GM12872 (cell line): ENCODE results near the gene E2F8.

ENCODE experiments used
- TF ChIP-seq, protein P1 (sequence below): IDR thresholded peaks from 3 replicates; pipeline ENCODE4 v1.5.1; 2011; ENCODE audit warnings: low read depth, mild to moderate bottlenecking, low read length, moderate library complexity; ENCODE audit not compliant: insufficient read depth

E2F8 gene

DNA sequence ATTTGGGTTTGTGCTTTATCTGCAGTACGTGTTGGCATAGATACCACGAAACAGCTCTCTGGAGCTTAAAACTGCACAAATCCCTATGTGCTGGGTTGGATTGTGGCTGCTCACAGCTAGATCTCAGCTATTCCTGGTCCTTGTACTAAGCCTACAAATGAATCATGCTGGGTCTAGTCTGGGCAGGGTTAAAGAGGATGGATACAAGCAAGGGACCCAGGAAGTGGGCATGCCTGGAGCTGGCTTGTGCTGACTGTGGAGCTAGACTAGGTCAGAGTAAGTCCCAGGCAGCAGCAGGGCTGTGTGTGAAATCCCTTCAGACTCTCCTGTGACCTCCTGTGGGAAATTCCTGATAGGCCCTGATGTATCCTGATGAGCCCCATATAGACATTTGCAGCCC is 3.9 kb upstream of the E2F8 start:
- TF ChIP-seq, protein P1, sequence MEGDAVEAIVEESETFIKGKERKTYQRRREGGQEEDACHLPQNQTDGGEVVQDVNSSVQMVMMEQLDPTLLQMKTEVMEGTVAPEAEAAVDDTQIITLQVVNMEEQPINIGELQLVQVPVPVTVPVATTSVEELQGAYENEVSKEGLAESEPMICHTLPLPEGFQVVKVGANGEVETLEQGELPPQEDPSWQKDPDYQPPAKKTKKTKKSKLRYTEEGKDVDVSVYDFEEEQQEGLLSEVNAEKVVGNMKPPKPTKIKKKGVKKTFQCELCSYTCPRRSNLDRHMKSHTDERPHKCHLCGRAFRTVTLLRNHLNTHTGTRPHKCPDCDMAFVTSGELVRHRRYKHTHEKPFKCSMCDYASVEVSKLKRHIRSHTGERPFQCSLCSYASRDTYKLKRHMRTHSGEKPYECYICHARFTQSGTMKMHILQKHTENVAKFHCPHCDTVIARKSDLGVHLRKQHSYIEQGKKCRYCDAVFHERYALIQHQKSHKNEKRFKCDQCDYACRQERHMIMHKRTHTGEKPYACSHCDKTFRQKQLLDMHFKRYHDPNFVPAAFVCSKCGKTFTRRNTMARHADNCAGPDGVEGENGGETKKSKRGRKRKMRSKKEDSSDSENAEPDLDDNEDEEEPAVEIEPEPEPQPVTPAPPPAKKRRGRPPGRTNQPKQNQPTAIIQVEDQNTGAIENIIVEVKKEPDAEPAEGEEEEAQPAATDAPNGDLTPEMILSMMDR: no peak

DNA sequence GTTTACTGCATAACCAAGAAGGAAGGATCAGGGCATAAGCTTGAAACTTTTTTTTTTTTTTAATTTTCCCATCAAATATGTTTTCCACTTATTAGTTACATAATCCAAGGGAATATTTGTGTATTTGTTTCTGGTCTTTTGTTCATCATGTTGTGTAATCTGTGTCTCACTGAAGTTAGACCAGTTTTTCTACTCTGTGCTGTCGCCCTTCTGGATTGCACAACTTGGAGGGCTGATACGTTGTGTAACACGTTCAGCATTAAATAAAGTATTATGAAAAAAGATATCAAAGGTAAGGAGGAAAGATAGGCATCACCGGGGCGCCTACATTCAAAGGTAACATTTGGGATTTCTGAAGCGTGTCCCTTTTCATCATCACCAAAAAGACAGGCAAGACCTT is 3.3 kb upstream of the E2F8 start:
- TF ChIP-seq, protein P1: no peak

DNA sequence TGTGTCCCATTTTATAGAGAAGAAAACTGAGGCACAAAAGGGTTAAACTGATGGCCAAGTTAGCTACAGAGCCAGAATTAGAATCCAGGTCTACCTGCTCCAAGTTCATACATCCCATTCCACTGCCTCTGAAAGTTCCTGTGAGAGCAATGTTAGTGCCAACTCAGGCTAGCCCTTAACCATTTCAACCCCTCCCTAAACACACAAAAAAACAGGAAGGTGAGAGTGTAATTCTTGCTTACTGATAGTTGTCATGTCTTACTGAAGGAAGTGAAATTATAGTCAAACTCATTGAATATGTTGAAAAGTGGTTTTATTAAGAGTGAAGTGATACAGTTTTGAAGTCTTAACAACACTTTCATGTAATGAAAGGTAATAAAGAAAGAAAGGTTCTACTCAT is 2.9 kb upstream of the E2F8 start:
- TF ChIP-seq, protein P1: no peak

DNA sequence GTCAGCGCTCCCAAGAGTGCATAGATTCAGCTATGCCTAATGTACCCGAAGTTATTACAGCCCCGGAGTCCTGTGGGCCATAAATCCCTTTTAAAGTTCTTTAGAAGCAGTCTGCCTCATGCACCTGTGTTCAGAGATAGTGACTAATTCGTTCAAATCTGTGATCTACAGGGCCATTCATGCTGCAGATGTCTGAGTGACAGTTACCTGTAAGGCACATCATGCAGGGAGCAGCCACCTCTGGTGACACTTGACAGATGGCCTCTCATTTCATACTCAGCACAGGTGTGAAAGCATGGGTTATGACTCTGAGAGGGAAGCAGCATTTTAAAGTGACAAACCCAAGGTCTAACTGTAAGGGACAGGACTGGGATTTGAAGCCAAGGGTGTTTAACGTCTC is 2.4 kb upstream of the E2F8 start:
- TF ChIP-seq, protein P1: no peak

DNA sequence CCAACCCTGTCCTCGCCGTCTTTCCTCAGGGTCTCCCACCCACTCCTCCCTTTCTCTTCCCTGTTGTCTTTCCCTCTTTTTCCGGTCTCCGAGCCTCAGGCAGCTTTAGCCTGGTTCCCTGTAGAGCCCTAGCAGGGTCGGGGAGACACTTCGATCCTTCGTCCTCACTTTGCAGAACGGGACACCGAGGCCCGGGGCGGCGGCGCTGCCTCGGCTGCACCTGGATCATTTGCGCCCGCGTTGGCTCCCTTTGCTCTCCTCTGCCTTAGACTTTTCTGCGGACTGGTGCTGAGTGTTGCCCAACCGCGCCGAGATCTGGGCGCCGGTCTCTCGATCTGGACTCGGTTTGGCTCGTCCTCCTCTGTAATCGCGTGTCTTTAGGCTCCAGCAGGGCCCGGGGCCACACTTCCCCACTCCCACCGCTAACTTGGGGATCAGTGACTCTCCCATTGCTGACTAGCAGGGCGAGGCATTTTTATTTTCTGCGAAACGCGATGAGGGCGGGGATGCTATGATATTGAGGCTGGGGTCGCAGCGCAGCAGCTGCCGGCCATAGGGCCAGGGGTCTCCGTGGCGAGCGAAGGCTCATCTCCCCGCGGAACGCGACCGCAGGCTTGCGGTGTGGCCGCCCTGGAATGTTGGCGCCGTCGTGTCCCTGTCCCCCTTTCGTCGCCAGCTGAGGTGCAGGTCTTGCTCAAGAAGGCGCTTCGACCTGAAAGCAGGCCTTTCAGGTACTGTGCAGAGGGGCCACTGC is 1.6 kb upstream of the E2F8 start:
- TF ChIP-seq, protein P1: no peak

DNA sequence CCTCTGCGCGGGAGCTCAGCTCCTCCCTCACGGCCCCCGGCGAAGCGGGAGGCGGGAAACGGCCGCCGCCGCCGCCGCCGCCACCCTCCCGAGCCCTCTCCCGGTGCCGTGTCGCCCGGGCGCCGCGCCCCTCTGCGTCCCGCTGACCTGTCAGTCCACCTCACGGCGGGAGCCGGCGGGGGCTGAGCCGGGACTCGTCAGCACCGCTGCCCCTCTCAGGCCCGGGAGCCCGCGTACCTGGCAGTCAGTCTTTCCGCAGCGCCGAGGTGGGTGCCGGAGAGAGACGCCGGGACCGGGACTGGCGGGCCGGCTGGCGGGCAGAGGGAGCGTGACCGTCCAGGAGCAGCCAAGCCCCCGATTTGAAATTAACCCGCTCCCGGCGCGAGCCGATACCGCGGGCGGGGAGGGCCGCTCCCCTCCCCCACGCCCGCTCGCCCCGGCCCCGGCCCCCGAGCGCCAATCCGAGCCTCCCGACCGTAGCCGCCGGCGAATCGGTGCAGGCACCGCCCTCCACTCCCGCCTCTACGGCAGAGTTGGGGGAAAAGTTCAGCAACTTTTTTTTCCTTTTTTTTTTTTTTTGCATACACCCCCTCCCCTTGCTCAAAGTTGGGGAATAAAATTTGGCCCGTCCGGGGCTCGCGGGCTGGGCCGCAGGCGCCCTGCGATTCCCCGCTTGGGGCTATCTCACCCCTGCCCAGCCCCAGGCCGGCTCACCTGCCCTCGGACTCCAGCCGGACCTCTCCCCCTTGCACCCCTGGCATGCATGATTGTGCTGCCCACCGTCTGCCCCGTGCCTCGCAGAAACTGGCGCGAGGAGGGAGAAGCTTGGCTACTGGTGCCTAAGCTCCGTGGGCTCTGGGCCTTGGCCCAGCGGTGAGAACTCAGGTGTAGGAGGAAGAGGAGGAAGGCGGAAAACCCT is 774 bp upstream of the E2F8 start:
- TF ChIP-seq, protein P1: no peak

DNA sequence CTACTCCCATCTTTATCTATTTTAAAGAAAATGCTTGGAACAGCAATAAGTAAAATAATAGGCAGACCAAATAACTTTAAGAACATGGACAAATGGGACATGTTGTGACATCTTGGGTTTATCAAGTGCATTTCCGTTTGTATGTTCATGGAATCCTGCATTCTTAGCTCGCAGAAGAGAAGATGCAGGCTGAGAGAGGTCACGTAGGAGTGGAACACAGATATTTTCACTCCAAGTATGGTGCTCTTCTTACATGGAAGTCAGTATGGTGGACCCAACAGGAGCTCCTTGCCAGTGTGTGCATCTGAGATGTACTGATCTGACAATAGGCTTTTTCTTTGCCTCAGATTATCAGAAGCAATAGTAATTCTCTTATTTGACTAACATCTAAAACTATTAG is 1.7 kb downstream of the E2F8 start:
- TF ChIP-seq, protein P1: no peak
